Stimulated activated CD8-positive, alpha-beta memory T cell treated with anti-CD3 and anti-CD28 coated beads, Interleukin-15, amount 100 ng/mL, for 48 hours (primary cell): ENCODE measurements around the gene CD300LD.
"Not testable (repeated sequence)": the region's sequence is repeated elsewhere in the genome, so short reads cannot be mapped to it uniquely, and the experiment has no call there.

Experiments used
- DNase-seq, 2 donors: peaks; one replicate each; pipeline ENCODE4 v3.0.0-alpha.2; 2020; ENCODE audit warnings: low read depth in 2 of 2

The CD300LD gene

GRCh38 chr17:74606050-74606449 lies 14.0 kb upstream of the CD300LD start:
- no peak for DNase-seq

GRCh38 chr17:74605361-74605760 lies 13.3 kb upstream of the CD300LD start:
- DNase-seq, result no peak

- DNase-seq, result no peak
Observed at GRCh38 chr17:74604761-74605160, 12.7 kb upstream of the CD300LD start.

- no peak for DNase-seq
Observed at GRCh38 chr17:74604200-74604599, 12.1 kb upstream of the CD300LD start.

GRCh38 chr17:74603746-74604145 lies 11.7 kb upstream of the CD300LD start:
- DNase-seq, result no peak

- DNase-seq, result no peak
Observed at GRCh38 chr17:74603037-74603635, 11.1 kb upstream of the CD300LD start.

GRCh38 chr17:74601944-74602572 lies 10.0 kb upstream of the CD300LD start:
- no peak for DNase-seq

- no peak for DNase-seq
Observed at GRCh38 chr17:74599448-74599939, 7.4 kb upstream of the CD300LD start.

- DNase-seq, result no peak
Observed at GRCh38 chr17:74599023-74599399, 6.9 kb upstream of the CD300LD start.

GRCh38 chr17:74598346-74599022 lies 6.4 kb upstream of the CD300LD start:
- DNase-seq, result no peak

- no peak for DNase-seq
Observed at GRCh38 chr17:74597069-74597790, 5.1 kb upstream of the CD300LD start.

- DNase-seq, result no peak
Observed at GRCh38 chr17:74595037-74595750, 3.1 kb upstream of the CD300LD start.

- DNase-seq, result no peak
Observed at GRCh38 chr17:74591503-74591902, 580 bp downstream of the CD300LD start.

GRCh38 chr17:74585711-74586110 lies 6.4 kb downstream of the CD300LD start:
- no peak for DNase-seq

GRCh38 chr17:74584292-74585060 lies 7.6 kb downstream of the CD300LD start:
- DNase-seq, result no peak

GRCh38 chr17:74582633-74583032 lies 9.4 kb downstream of the CD300LD start:
- DNase-seq, result no peak

GRCh38 chr17:74579900-74580299 lies 12.2 kb downstream of the CD300LD start:
- no peak for DNase-seq

- no peak for DNase-seq
Observed at GRCh38 chr17:74578979-74579378, 13.1 kb downstream of the CD300LD start.

- DNase-seq, result no peak
Observed at GRCh38 chr17:74574489-74575142, 17.5 kb downstream of the CD300LD start.

- DNase-seq, result not testable (repeated sequence)
Observed at GRCh38 chr17:74573635-74574034, 18.4 kb downstream of the CD300LD start.
